ENCODE results near the gene CSNK1G1.

GRCh38 chr15:64251121-64251520 is 104.9 kb downstream of the CSNK1G1 start:
- TF ChIP-seq EZH2 (optimal IDR thresholded peaks at IDR 0.05; ENCODE audit: low read depth, low read length) = no peak
- TF ChIP-seq, protein P1, sequence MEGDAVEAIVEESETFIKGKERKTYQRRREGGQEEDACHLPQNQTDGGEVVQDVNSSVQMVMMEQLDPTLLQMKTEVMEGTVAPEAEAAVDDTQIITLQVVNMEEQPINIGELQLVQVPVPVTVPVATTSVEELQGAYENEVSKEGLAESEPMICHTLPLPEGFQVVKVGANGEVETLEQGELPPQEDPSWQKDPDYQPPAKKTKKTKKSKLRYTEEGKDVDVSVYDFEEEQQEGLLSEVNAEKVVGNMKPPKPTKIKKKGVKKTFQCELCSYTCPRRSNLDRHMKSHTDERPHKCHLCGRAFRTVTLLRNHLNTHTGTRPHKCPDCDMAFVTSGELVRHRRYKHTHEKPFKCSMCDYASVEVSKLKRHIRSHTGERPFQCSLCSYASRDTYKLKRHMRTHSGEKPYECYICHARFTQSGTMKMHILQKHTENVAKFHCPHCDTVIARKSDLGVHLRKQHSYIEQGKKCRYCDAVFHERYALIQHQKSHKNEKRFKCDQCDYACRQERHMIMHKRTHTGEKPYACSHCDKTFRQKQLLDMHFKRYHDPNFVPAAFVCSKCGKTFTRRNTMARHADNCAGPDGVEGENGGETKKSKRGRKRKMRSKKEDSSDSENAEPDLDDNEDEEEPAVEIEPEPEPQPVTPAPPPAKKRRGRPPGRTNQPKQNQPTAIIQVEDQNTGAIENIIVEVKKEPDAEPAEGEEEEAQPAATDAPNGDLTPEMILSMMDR (IDR thresholded peaks at IDR 0.05; ENCODE audit: low read length) = no peak
